ENCODE data around the gene ABCE1. TPM values are rescaled to one million over a fixed set of nuclear protein-coding genes. Genes with fewer than 3 reads are reported as not detected.
"Not testable (repeated sequence)": the region's sequence is repeated elsewhere in the genome, so short reads cannot be mapped to it uniquely, and the experiment has no call there.

Gene ABCE1
- total RNA-seq, 1 experiment from 2014 or later = 153 TPM

DNA sequence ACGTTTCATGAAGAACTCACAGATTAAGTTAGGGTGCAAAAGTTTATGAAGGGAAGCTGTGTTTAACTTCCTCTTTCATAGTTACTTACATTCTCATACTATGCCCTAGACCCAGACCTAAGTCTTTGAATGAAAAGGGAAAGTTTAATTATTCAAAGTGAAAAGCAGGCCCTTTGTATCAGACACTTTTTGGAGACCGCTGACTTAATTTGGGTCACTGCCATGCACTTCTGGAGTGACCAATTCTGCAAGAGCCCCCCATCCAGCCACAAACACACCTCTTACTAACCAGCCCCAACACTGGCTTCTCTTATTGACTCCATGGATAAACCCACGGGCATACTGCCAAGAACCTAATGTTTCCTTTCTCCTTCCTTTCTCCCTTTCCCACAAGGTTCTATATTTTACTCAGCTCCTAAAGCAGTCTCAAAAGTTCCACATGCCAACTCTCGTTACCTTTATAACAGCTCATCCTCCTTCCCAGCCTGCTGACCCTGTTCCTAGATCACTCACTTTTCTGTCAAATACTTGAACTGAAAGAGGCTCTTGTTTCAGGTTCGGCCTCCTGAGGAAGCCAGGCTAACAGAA, 34.5 kb downstream of the ABCE1 start:
- Histone ChIP-seq H3K36me3 (ENCODE audit: low read depth, low read length) (peaks cover 33% of the 10 kb centered on the region), H3K27me3 (ENCODE audit: low read length) (no peaks in the 10 kb centered on the region), H3K27ac (ENCODE audit: low read length) (no peak overlapping the region), H3K9ac (ENCODE audit: low read length) (no peak overlapping the region), H3K9me3 (ENCODE audit: low read length) (no peaks in the 10 kb centered on the region), H4K20me1 (ENCODE audit: low read length) (no peaks in the 10 kb centered on the region; the same call in 1 of the 2 replicates), H3F3A (ENCODE audit: low read length, unreplicated experiment) (peaks cover 5% of the 10 kb centered on the region), H2AFZ (ENCODE audit: low read length) (no peak overlapping the region), H3K4me1 (ENCODE audit: insufficient read depth, low read length) (no peaks in the 10 kb centered on the region), H3K4me2 (ENCODE audit: low read length) (no peak overlapping the region), H3K79me2 (ENCODE audit: low read length) (no peaks in the 10 kb centered on the region), H3K4me3 (ENCODE audit: low read length) (no peak overlapping the region), H3K9me2 (replicated peaks; ENCODE audit: low read length) (no peaks in the 10 kb centered on the region)
- BruUV-seq (replicated peaks) = no TSS peak
- DNase-seq (no peak), ATAC-seq (no peak)
- TF ChIP-seq, protein P1, sequence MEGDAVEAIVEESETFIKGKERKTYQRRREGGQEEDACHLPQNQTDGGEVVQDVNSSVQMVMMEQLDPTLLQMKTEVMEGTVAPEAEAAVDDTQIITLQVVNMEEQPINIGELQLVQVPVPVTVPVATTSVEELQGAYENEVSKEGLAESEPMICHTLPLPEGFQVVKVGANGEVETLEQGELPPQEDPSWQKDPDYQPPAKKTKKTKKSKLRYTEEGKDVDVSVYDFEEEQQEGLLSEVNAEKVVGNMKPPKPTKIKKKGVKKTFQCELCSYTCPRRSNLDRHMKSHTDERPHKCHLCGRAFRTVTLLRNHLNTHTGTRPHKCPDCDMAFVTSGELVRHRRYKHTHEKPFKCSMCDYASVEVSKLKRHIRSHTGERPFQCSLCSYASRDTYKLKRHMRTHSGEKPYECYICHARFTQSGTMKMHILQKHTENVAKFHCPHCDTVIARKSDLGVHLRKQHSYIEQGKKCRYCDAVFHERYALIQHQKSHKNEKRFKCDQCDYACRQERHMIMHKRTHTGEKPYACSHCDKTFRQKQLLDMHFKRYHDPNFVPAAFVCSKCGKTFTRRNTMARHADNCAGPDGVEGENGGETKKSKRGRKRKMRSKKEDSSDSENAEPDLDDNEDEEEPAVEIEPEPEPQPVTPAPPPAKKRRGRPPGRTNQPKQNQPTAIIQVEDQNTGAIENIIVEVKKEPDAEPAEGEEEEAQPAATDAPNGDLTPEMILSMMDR (conservative IDR thresholded peaks at IDR 0.05; ENCODE audit: low read depth, low read length) = no peak
- TF ChIP-seq EZH2phosphoT487 (IDR thresholded peaks at IDR 0.05; ENCODE audit: borderline replicate concordance, low read length) (no peak), EZH2 (IDR thresholded peaks at IDR 0.05; ENCODE audit: low read length, unreplicated experiment) (no peak)
- intact Hi-C loops (cut with micrococcal nuclease) = no loop called here
- ChIA-PET POLR2A (ENCODE audit: unreplicated experiment) (interaction anchor here (0.6 kb wide), 1 partner anchor 28 kb away, joined by 3 read pairs; no protein-coding TSS in a partner anchor), CTCF (no interaction called here)

DNA sequence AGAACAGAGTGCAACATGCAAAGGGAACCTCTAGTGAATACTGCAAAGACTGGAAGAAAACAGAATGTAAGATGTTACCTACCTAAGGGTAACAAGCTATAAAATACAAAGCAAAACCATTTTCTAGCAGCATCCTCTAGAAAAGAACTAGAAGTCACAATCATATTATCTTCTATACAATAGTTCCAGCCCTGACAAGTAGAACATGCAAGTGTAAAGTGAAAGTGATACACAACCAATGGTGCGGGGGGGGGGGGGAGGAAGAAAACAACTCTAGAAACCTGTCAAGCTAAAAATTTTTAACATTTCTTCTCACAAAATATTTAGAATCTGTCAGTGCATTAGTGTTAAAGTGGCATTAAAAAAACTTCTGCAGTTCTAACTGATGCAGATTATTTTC, 38.1 kb downstream of the ABCE1 start:
- H3F3A ChIP-seq (ENCODE audit: low read length, unreplicated experiment); H3K27ac ChIP-seq (ENCODE audit: low read length); ATAC-seq; H3K4me1 ChIP-seq (ENCODE audit: insufficient read depth, low read length); H3K4me2 ChIP-seq (ENCODE audit: low read length); H4K20me1 ChIP-seq (ENCODE audit: low read length); H3K27me3 ChIP-seq (ENCODE audit: low read length); H3K9me2 ChIP-seq (replicated peaks; ENCODE audit: low read length); H3K79me2 ChIP-seq (ENCODE audit: low read length); H3K4me3 ChIP-seq (ENCODE audit: low read length); H3K9ac ChIP-seq (ENCODE audit: low read length); DNase-seq; H2AFZ ChIP-seq (ENCODE audit: low read length); CTCF ChIA-PET; intact Hi-C loops (cut with micrococcal nuclease); H3K9me3 ChIP-seq (ENCODE audit: low read length); BruUV-seq (replicated peaks): not testable (repeated sequence)
- H3K36me3 ChIP-seq (ENCODE audit: low read depth, low read length) = peaks cover 42% of the 10 kb centered on the region
- POLR2A ChIA-PET (ENCODE audit: unreplicated experiment) = interaction anchor here (0.7 kb wide), 1 partner anchor 14 kb away, joined by 3 read pairs; no protein-coding TSS in a partner anchor

DNA sequence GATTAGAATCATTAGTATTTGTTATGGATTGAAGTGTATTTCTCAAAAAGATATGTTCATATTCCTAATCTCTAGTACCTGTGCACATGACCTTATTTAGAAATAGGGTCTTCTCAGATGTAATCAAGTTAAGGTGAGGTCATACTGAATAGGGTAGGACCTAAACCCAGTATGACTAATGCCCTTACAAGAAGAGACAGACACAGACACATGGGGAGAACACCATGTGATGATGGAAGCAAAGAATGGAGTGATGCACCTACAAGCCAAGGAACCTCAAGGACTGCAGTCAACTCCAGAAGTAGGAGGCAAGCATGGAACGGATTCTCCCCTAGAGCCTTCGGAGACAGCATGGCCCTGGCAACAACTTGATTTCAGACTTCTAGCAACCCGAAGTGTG, 50.9 kb downstream of the ABCE1 start:
- H3K36me3 ChIP-seq (ENCODE audit: low read depth, low read length) = peaks cover 77% of the 10 kb centered on the region
- H3K4me2 ChIP-seq (ENCODE audit: low read length) = no peak overlapping the region
- no peaks in the 10 kb centered on the region for H3F3A ChIP-seq (ENCODE audit: low read length, unreplicated experiment)
- H3K4me1 ChIP-seq (ENCODE audit: insufficient read depth, low read length) = no peaks in the 10 kb centered on the region
- H3K27ac ChIP-seq (ENCODE audit: low read length) = no peak overlapping the region
- no peak for ATAC-seq
- CTCF ChIA-PET = no interaction called here
- POLR2A ChIA-PET (ENCODE audit: unreplicated experiment) = no interaction called here
- TF ChIP-seq, protein P1 (conservative IDR thresholded peaks at IDR 0.05; ENCODE audit: low read depth, low read length) = no peak
- TF ChIP-seq EZH2 (IDR thresholded peaks at IDR 0.05; ENCODE audit: low read length, unreplicated experiment) (no peak), EZH2phosphoT487 (IDR thresholded peaks at IDR 0.05; ENCODE audit: borderline replicate concordance, low read length) (no peak)
- H3K27me3 ChIP-seq (ENCODE audit: low read length) = no peaks in the 10 kb centered on the region
- H3K9me2 ChIP-seq (replicated peaks; ENCODE audit: low read length) = no peaks in the 10 kb centered on the region
- BruUV-seq (replicated peaks) = no TSS peak
- H3K9ac ChIP-seq (ENCODE audit: low read length) = no peak overlapping the region
- no peak for DNase-seq
- no peaks in the 10 kb centered on the region for H3K79me2 ChIP-seq (ENCODE audit: low read length)
- no peaks in the 10 kb centered on the region for H3K9me3 ChIP-seq (ENCODE audit: low read length)
- intact Hi-C loops (cut with micrococcal nuclease) = no loop called here
- H2AFZ ChIP-seq (ENCODE audit: low read length) = no peak overlapping the region
- H3K4me3 ChIP-seq (ENCODE audit: low read length) = no peak overlapping the region
- no peaks in the 10 kb centered on the region for H4K20me1 ChIP-seq (ENCODE audit: low read length)

Measured in PC-3 (cell line).